ENCODE results near the gene CCDC33. TPM values are rescaled to one million over a fixed set of nuclear protein-coding genes. Genes with fewer than 3 reads are reported as not detected.

CCDC33 gene
- total and polyA plus RNA-seq, 2 donors (not counting 3 experiments of a cell fraction or from before 2014, with no cell fraction given): not detected

DNA sequence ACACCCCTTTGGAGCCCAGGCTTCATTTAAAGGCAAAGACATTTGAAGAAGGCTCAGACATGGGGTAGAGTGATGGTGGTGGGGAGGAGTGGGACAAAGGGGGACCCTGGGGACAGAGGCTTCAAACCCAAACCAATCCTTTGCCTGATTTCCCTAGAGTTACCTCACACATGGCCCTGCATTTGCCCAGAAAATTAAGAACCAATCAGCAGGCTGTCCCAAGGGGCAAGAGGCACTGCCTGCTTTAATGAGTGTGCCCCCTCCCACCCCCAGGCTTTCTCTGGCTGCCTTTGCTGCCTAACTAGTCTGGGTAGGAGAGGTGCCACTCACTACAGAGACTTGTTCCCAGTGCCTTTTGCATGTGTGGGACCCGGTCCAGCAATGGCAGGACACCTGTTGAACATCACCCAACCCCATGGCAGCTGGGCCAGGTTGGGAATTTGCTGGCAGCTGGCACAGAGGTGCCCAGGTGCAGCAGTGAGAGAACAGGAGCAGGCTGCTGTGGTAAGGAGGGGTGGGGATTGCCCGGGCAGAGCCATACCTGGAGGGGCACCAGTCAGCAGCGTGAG, 38.4 kb downstream of the CCDC33 start:
- BruUV-seq (replicated peaks): no TSS peak
- no peaks in the 10 kb centered on the region for H3K4me1 ChIP-seq (ENCODE audit: control insufficient read depth, extremely low read depth, insufficient read depth, low read length)
- H3K79me2 ChIP-seq (ENCODE audit: control insufficient read depth, insufficient read depth, low read length): no peaks in the 10 kb centered on the region
- no peak overlapping the region for H3K4me3 ChIP-seq (replicated peaks in 1 of 3; ENCODE audit: insufficient read depth in 1 of 3, low read depth in 1 of 3, low read length in 3 of 3)
- no peaks in the 10 kb centered on the region for H3K36me3 ChIP-seq (ENCODE audit: control insufficient read depth in 2 of 2, extremely low read depth in 1 of 2, insufficient read depth in 2 of 2, low read length in 2 of 2)
- no peak for FAIRE-seq
- H3K9me3 ChIP-seq (replicated peaks; ENCODE audit: control insufficient read depth, insufficient read depth, low read length): no peaks in the 10 kb centered on the region
- no peak for TF ChIP-seq POLR2A (IDR thresholded peaks at IDR 0.05; ENCODE audit: low read depth, low read length)
- no peak for TF ChIP-seq FOS (IDR thresholded peaks at IDR 0.05; ENCODE audit: borderline replicate concordance, insufficient read depth, low read length)
- TF ChIP-seq, protein P1, sequence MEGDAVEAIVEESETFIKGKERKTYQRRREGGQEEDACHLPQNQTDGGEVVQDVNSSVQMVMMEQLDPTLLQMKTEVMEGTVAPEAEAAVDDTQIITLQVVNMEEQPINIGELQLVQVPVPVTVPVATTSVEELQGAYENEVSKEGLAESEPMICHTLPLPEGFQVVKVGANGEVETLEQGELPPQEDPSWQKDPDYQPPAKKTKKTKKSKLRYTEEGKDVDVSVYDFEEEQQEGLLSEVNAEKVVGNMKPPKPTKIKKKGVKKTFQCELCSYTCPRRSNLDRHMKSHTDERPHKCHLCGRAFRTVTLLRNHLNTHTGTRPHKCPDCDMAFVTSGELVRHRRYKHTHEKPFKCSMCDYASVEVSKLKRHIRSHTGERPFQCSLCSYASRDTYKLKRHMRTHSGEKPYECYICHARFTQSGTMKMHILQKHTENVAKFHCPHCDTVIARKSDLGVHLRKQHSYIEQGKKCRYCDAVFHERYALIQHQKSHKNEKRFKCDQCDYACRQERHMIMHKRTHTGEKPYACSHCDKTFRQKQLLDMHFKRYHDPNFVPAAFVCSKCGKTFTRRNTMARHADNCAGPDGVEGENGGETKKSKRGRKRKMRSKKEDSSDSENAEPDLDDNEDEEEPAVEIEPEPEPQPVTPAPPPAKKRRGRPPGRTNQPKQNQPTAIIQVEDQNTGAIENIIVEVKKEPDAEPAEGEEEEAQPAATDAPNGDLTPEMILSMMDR (IDR thresholded peaks at IDR 0.05; ENCODE audit: extremely low read depth in 1 of 2, insufficient read depth in 1 of 2, low read depth in 1 of 2, low read length in 2 of 2): no peak
- TF ChIP-seq JUN (IDR thresholded peaks at IDR 0.05; ENCODE audit: borderline replicate concordance, insufficient read depth, insufficient read length, low read depth): no peak
- TF ChIP-seq, protein P2, sequence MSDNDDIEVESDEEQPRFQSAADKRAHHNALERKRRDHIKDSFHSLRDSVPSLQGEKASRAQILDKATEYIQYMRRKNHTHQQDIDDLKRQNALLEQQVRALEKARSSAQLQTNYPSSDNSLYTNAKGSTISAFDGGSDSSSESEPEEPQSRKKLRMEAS (IDR thresholded peaks at IDR 0.05; ENCODE audit: insufficient read depth, insufficient read length): no peak
- no peak for TF ChIP-seq EZH2 (IDR thresholded peaks at IDR 0.05; ENCODE audit: borderline replicate concordance, low read depth, low read length, severe bottlenecking)
- no peak for TF ChIP-seq MYC (IDR thresholded peaks at IDR 0.05; ENCODE audit: low read depth, low read length)
- TF ChIP-seq GATA2 (IDR thresholded peaks at IDR 0.05; ENCODE audit: insufficient read depth, insufficient read length, low read depth, low read length): no peak
- no peak for TF ChIP-seq POLR2AphosphoS5 (IDR thresholded peaks at IDR 0.05; ENCODE audit: insufficient read depth, low read depth, low read length)
- H3K9ac ChIP-seq (replicated peaks; ENCODE audit: extremely low read depth, insufficient read depth, low read length): no peak overlapping the region
- no peak overlapping the region for H2AFZ ChIP-seq (ENCODE audit: low read depth, low read length)
- no peaks in the 10 kb centered on the region for H3K9me1 ChIP-seq (replicated peaks; ENCODE audit: control insufficient read depth, extremely low read depth, insufficient read depth, low read length)
- H3K27ac ChIP-seq (ENCODE audit: insufficient read depth, low read depth, low read length): no peak overlapping the region
- dilution Hi-C loops (cut with MboI; ENCODE audit: extremely low pct_ligation_motif_present, low sequenced_read_pairs): no loop called here
- POLR2A ChIA-PET: no interaction called here
- no peak overlapping the region for H3K4me2 ChIP-seq (ENCODE audit: insufficient read depth, low read length)
- DNase-seq (ENCODE audit: low read depth, low spot score): no peak
- CTCF ChIA-PET: no interaction called here
- H4K20me1 ChIP-seq (replicated peaks; ENCODE audit: control insufficient read depth, extremely low read depth, insufficient read depth, low read length): no peaks in the 10 kb centered on the region
- peaks cover 0 to 3% of the 10 kb centered on the region in 2 experiments for H3K27me3 ChIP-seq (ENCODE audit: control insufficient read depth in 2 of 2, insufficient read depth in 2 of 2, low read length in 2 of 2)
- intact Hi-C loops (cut with micrococcal nuclease): no loop called here

Data from endothelial cell of umbilical vein (primary cell).